Measurements from ENCODE around the gene SCNN1A.
"Not testable (repeated sequence)": the region's sequence is repeated elsewhere in the genome, so short reads cannot be mapped to it uniquely, and the experiment has no call there.

The SCNN1A gene

GRCh38 chr12:6338955-6339354 lies 36.4 kb downstream of the SCNN1A start:
- in situ Hi-C loops (cut with HindIII; ENCODE audit: low pct_ligation_motif_present, low sequenced_read_pairs) = no loop called here
- TF ChIP-seq CTCF (IDR thresholded peaks at IDR 0.05; ENCODE audit: low read depth, low read length, missing control alignments) = no peak
- peaks cover 16% of the 10 kb centered on the region for H3K36me3 ChIP-seq (replicated peaks)
- peak overlapping the region; percentile 100 for H3K4me3 ChIP-seq (ENCODE audit: low read depth, low read length)
- DNase-seq = no peak
- H3K27me3 ChIP-seq (replicated peaks) = no peaks in the 10 kb centered on the region
- H3K27ac ChIP-seq = peak overlapping the region; percentile 92

- peak overlapping the region; percentile 100 for H3K4me3 ChIP-seq (ENCODE audit: low read depth, low read length)
- H3K36me3 ChIP-seq (replicated peaks) = peaks cover 20% of the 10 kb centered on the region
- H3K27ac ChIP-seq = peak overlapping the region; percentile 94
- DNase-seq; H3K27me3 ChIP-seq (replicated peaks); in situ Hi-C loops (cut with HindIII; ENCODE audit: low pct_ligation_motif_present, low sequenced_read_pairs): not testable (repeated sequence)
Observed at GRCh38 chr12:6338536-6338935, 36.8 kb downstream of the SCNN1A start.

GRCh38 chr12:6337958-6338433 lies 37.4 kb downstream of the SCNN1A start:
- no peak for DNase-seq
- H3K36me3 ChIP-seq (replicated peaks) = peaks cover 25% of the 10 kb centered on the region
- TF ChIP-seq CTCF (IDR thresholded peaks at IDR 0.05; ENCODE audit: low read depth, low read length, missing control alignments) = no peak
- peak overlapping the region; percentile 100 for H3K4me3 ChIP-seq (ENCODE audit: low read depth, low read length)
- no peaks in the 10 kb centered on the region for H3K27me3 ChIP-seq (replicated peaks)
- in situ Hi-C loops (cut with HindIII; ENCODE audit: low pct_ligation_motif_present, low sequenced_read_pairs) = no loop called here
- H3K27ac ChIP-seq = peak overlapping the region; percentile 94

GRCh38 chr12:6336889-6337853 lies 38.2 kb downstream of the SCNN1A start:
- H3K36me3 ChIP-seq (replicated peaks) = peaks cover 29% of the 10 kb centered on the region
- H3K27me3 ChIP-seq (replicated peaks) = no peaks in the 10 kb centered on the region
- in situ Hi-C loops (cut with HindIII; ENCODE audit: low pct_ligation_motif_present, low sequenced_read_pairs) = no loop called here
- no peak for DNase-seq
- H3K27ac ChIP-seq = peak overlapping the region; percentile 94
- H3K4me3 ChIP-seq (ENCODE audit: low read depth, low read length) = peak overlapping the region; percentile 37
- no peak for TF ChIP-seq CTCF (IDR thresholded peaks at IDR 0.05; ENCODE audit: low read depth, low read length, missing control alignments)

- in situ Hi-C loops (cut with HindIII; ENCODE audit: low pct_ligation_motif_present, low sequenced_read_pairs) = no loop called here
- DNase-seq = peak; percentile 97
Observed at GRCh38 chr12:6336079-6336888, 39.1 kb downstream of the SCNN1A start.

More at GRCh38 chr12:6336079-6336888, 39.1 kb downstream of the SCNN1A start:
- peaks cover 36% of the 10 kb centered on the region for H3K36me3 ChIP-seq (replicated peaks)
- peak overlapping the region; percentile 94 for H3K27ac ChIP-seq
- H3K4me3 ChIP-seq (ENCODE audit: low read depth, low read length) = peak overlapping the region; percentile 44
- no peak for TF ChIP-seq CTCF (IDR thresholded peaks at IDR 0.05; ENCODE audit: low read depth, low read length, missing control alignments)
- H3K27me3 ChIP-seq (replicated peaks) = no peaks in the 10 kb centered on the region

Measured in brain microvascular endothelial cell (primary cell).